HepG2 (cell line): ENCODE data around the gene DAD1. TPM values are rescaled to one million over a fixed set of nuclear protein-coding genes. Genes with fewer than 3 reads are reported as not detected.

Experiments
- ATAC-seq: fragments of 200-7000 bp; cut with Tn5 transposase; 3 replicates; pipeline ENCODE4 v1.9.1; 2020; ENCODE audit warnings: mild to moderate bottlenecking, moderate library complexity
- BruUV-seq: library from RNA; stranded (reverse); fragments of 400-500 nt; replicated peaks from 2 replicates; lab custom pipeline; 2021; lab: Mats Ljungman, UMichigan
- CTCF ChIA-PET: fragments of 300-600 bp; formaldehyde crosslinking; extraction: SDS; loops from one replicate; lab custom pipeline; 2021; ENCODE audit warnings: low total read pairs, inconsistent platforms, low intra/inter-chr PET ratio; lab: Yijun Ruan, JAX
- POLR2A ChIA-PET: fragments of 350-600 bp; sonication (Branson Sonifier 250); formaldehyde crosslinking; loops from one replicate; lab custom pipeline; 2020; ENCODE audit warnings: antibody characterized with exemption, inconsistent platforms; lab: Yijun Ruan, JAX
- DNase-seq: peaks from one replicate; pipeline ENCODE4 v3.0.0-alpha.2; 2015; ENCODE audit warnings: low spot score
- FAIRE-seq: peaks from 3 replicates; lab custom pipeline; 2011; peaks lifted over from hg19 to GRCh38; lab: Jason Lieb, UNC
- H2AFZ ChIP-seq: one replicate; pipeline ENCODE4 v1.6.1; 2011; ENCODE audit warnings: low read length, inconsistent platforms
- H3K27ac ChIP-seq: fragments of 300-600 bp; 3 replicates; pipeline ENCODE4 v1.8.0; 2011; ENCODE audit warnings: mixed run types, mild to moderate bottlenecking, mixed read lengths, low read length, inconsistent platforms; ENCODE audit not compliant: insufficient read depth; ENCODE audit errors: extremely low read length
- H3K27me3 ChIP-seq, 2 experiments: fragments of 200-600 bp in 1 of 2; 2 replicates in 1 of 2; 3 replicates in 1 of 2; pipeline versions ENCODE4 v1.6.0 to v1.8.0; 2011; ENCODE audit warnings: low read length in 2 of 2, mild to moderate bottlenecking in 2 of 2, moderate library complexity in 2 of 2, inconsistent platforms in 1 of 2; ENCODE audit not compliant: insufficient read depth in 2 of 2, control insufficient read depth in 1 of 2
- H3K36me3 ChIP-seq, 2 experiments: fragments of 200-600 bp in 1 of 2; replicated peaks in 1 of 2; 2 replicates in 1 of 2; 3 replicates in 1 of 2; pipeline versions ENCODE4 v1.5.1 to v1.8.0; 2011; ENCODE audit warnings: low read length in 2 of 2, inconsistent platforms in 1 of 2; ENCODE audit not compliant: insufficient read depth in 2 of 2, control insufficient read depth in 1 of 2
- H3K4me1 ChIP-seq: 2 replicates; pipeline ENCODE4 v1.5.1; 2012; ENCODE audit warnings: low read length, inconsistent platforms; ENCODE audit not compliant: insufficient read depth
- H3K4me2 ChIP-seq: 2 replicates; pipeline ENCODE4 v1.6.0; 2011; ENCODE audit warnings: low read depth, low read length, inconsistent platforms
- H3K4me3 ChIP-seq, 3 experiments: fragments of 200-600 bp in 1 of 3; sonication (generic), shearing (Covaris generic) in 1 of 3; replicated peaks in 1 of 3; 2 replicates each; pipeline ENCODE4 v1.5.1; 2011 to 2016; ENCODE audit warnings: low read length in 3 of 3, inconsistent platforms in 2 of 3, low read depth in 2 of 3, mild to moderate bottlenecking in 2 of 3, control low read depth in 1 of 3, mixed read lengths in 1 of 3; ENCODE audit not compliant: insufficient read depth in 1 of 3
- H3K79me2 ChIP-seq: one replicate; pipeline ENCODE4 v1.6.1; 2011; ENCODE audit warnings: low read length, inconsistent platforms; ENCODE audit not compliant: insufficient read depth
- H3K9ac ChIP-seq: 2 replicates; pipeline ENCODE4 v1.6.0; 2011; ENCODE audit warnings: mild to moderate bottlenecking, low read depth, low read length, inconsistent platforms; ENCODE audit not compliant: insufficient read depth
- H3K9me3 ChIP-seq: 2 replicates; pipeline ENCODE4 v1.5.1; 2012; ENCODE audit warnings: mild to moderate bottlenecking, low read length
- H4K20me1 ChIP-seq: 2 replicates; pipeline ENCODE4 v1.6.0; 2011; ENCODE audit warnings: inconsistent platforms, mild to moderate bottlenecking, low read length, moderate library complexity; ENCODE audit not compliant: insufficient read depth
- DZIP1 ChIP-seq: sonication (generic); formaldehyde crosslinking; IDR thresholded peaks from 2 replicates; pipeline ENCODE4 v1.5.0; 2020; ENCODE audit warnings: mild to moderate bottlenecking, missing genetic modification reagents
- HIC2 ChIP-seq: sonication (generic); formaldehyde crosslinking; IDR thresholded peaks from 2 replicates; pipeline ENCODE4 v1.9.0; 2022; ENCODE audit warnings: low read depth, missing genetic modification reagents
- HNRNPK ChIP-seq: fragments of 200-400 bp; formaldehyde crosslinking; IDR thresholded peaks from 2 replicates; pipeline ENCODE4 v1.6.1; 2018; ENCODE audit warnings: low read length, low read depth, moderate library complexity, mild to moderate bottlenecking; ENCODE audit not compliant: poor library complexity, severe bottlenecking
- KAT8 ChIP-seq: IDR thresholded peaks from 2 replicates; pipeline ENCODE4 v1.6.1; 2016; ENCODE audit warnings: missing genetic modification reagents, missing compliant biosample characterization
- MATR3 ChIP-seq: sonication (generic); formaldehyde crosslinking; IDR thresholded peaks from 2 replicates; pipeline ENCODE4 v1.4.0; 2020; ENCODE audit warnings: missing genetic modification reagents
- MLXIP ChIP-seq: sonication (generic); formaldehyde crosslinking; IDR thresholded peaks from 2 replicates; pipeline ENCODE4 v1.9.0; 2021; ENCODE audit warnings: missing genetic modification reagents, borderline replicate concordance
- NFIC ChIP-seq: IDR thresholded peaks from 2 replicates; pipeline ENCODE4 v1.6.1; 2012; ENCODE audit warnings: mild to moderate bottlenecking, low read length, inconsistent platforms
- NFYC ChIP-seq: IDR thresholded peaks from 2 replicates; pipeline ENCODE4 v1.6.1; 2016; ENCODE audit warnings: missing genetic modification reagents, missing compliant biosample characterization
- ZNF44 ChIP-seq: sonication (generic); formaldehyde crosslinking; IDR thresholded peaks from 2 replicates; pipeline ENCODE4 v1.5.1; 2020; ENCODE audit warnings: mild to moderate bottlenecking, missing genetic modification reagents
- WGBS: methylation state at CpG from one replicate; pipeline ENCODE4 v1.1.6; 2017; ENCODE audit warnings: low lambda C conversion rate; 5-methylcytosine and 5-hydroxymethylcytosine counted together
- in situ Hi-C: cut with HindIII; loops from 2 replicates; pipeline ENCODE4 v1.10.0; 2017; ENCODE audit warnings: low pct_unique_long_range_greater_than_20kb; ENCODE audit not compliant: extremely low pct_ligation_motif_present
- intact Hi-C: fragments of 100-400 bp; cut with micrococcal nuclease; formaldehyde crosslinking; loops from one replicate; pipeline ENCODE4 v1.10.0; 2022; ENCODE audit not compliant: unreplicated experiment
- polyA plus RNA-seq, 8 experiments: library from polyadenylated mRNA; depleted of rRNA in 3 of 8; stranded (reverse) in 7 of 8; unstranded in 1 of 8; fragments of >200 nt; fragmentation: Illumina TruSeq in 4 of 8; extraction: Trizol in 4 of 8; gene quantifications; 2 replicates each; pipeline versions ENCODE4 v1.2.1 to v1.2.3, GENCODE V29; 2011 to 2016; ENCODE audit warnings: low read depth in 4 of 8, missing spikeins in 1 of 8, mixed read lengths in 1 of 8; ENCODE audit not compliant: insufficient read depth in 1 of 8
- total RNA-seq, 5 experiments: library from RNA; depleted of rRNA; stranded (reverse); fragments of >200 nt; fragmentation: Illumina TruSeq; extraction: Trizol; gene quantifications; 2 replicates each; pipeline ENCODE4 v1.2.3, GENCODE V29; 2016; ENCODE audit warnings: low read depth in 1 of 5

Gene DAD1
- total and polyA plus RNA-seq, 2 of the 13 experiments (the other 11 are each of a cell fraction or from before 2014, with no cell fraction given), result 558 to 626 TPM

- WGBS, result 48% methylated on average over 5 of the region's 5 CpGs
- no peaks in the 10 kb centered on the region for H3K9me3 ChIP-seq
- no peak for FAIRE-seq
These were observed 68.2 kb downstream of the DAD1 start for GRCh38 chr14:22520796-22521195.

More at GRCh38 chr14:22520796-22521195, 68.2 kb downstream of the DAD1 start:
- Histone ChIP-seq H4K20me1 (no peaks in the 10 kb centered on the region), H3K27ac (no peak overlapping the region), H3K4me1 (peaks cover 9% of the 10 kb centered on the region), H3K79me2 (no peaks in the 10 kb centered on the region), H2AFZ (no peak overlapping the region), H3K9ac (no peak overlapping the region), H3K27me3 (peaks cover 0 to 15% of the 10 kb centered on the region in 2 experiments; a peak in 1 of 5 replicates), H3K4me3 (no peak overlapping the region), H3K4me2 (no peak overlapping the region), H3K36me3 (no peaks in the 10 kb centered on the region)
- DNase-seq, result no peak
- POLR2A ChIA-PET, result no interaction called here
- in situ Hi-C loops, result no loop called here
- TF ChIP-seq HIC2 (CRISPR knock-in tag) (no peak), NFYC (no peak), NFIC (no peak), MLXIP (CRISPR knock-in tag) (no peak), MATR3 (CRISPR knock-in tag) (no peak), DZIP1 (CRISPR knock-in tag) (no peak), ZNF44 (CRISPR knock-in tag) (no peak), KAT8 (no peak), HNRNPK (no peak)
- intact Hi-C loops, result no loop called here
- CTCF ChIA-PET, result no interaction called here
- BruUV-seq, result no TSS peak
- ATAC-seq, result no peak
